Body of pancreas (tissue), 4 donors: ENCODE measurements around the gene RCOR1. TPM values are rescaled to one million over a fixed set of nuclear protein-coding genes. Genes with fewer than 3 reads are reported as not detected.

ENCODE experiments used
- ATAC-seq: fragments of 150-250 bp; one replicate; pipeline ENCODE4 v1.9.1; 2016
- DNase-seq, 4 donors: peaks; one replicate each; pipeline ENCODE4 v3.0.0-alpha.2; 2019
- H3K27ac ChIP-seq, 4 donors: fragments of 200-600 bp; sonication (generic); 1 replicate in 3 of 4; 2 replicates in 1 of 4; pipeline versions ENCODE4 v1.5.1 to v1.6.1; 2016 to 2019; ENCODE audit warnings: mild to moderate bottlenecking in 1 of 4, mixed read lengths in 1 of 4, moderate library complexity in 1 of 4
- H3K27me3 ChIP-seq, 2 donors: fragments of 200-600 bp; sonication (generic); one replicate each; pipeline ENCODE4 v1.6.0; 2016; ENCODE audit warnings: mild to moderate bottlenecking in 1 of 2
- H3K36me3 ChIP-seq, 2 donors: fragments of 200-600 bp; sonication (generic); replicated peaks in 1 of 2; 2 replicates each; pipeline ENCODE4 v1.5.1; 2016; ENCODE audit warnings: low read depth in 2 of 2; ENCODE audit not compliant: insufficient read depth in 1 of 2
- H3K4me1 ChIP-seq: fragments of 200-600 bp; sonication (generic); one replicate; pipeline ENCODE4 v1.6.0; 2016
- H3K4me3 ChIP-seq, 2 donors: fragments of 200-600 bp; sonication (generic); 1 replicate in 1 of 2; 2 replicates in 1 of 2; pipeline ENCODE4 v1.5.1; 2016 to 2019
- H3K9me3 ChIP-seq, 3 donors: fragments of 200-600 bp; sonication (generic); 1 replicate in 2 of 3; 2 replicates in 1 of 3; pipeline ENCODE4 v1.5.1; 2016
- CTCF ChIP-seq, 7 experiments: fragments of 450-650 bp in 4 of 7; fragments of 200-600 bp in 3 of 7; sonication (generic) in 3 of 7; IDR thresholded peaks; one replicate each; pipeline ENCODE4 v1.5.1; 2016 to 2019; ENCODE audit warnings: antibody characterized with exemption in 7 of 7
- POLR2A ChIP-seq, 3 donors: fragments of 450-650 bp; IDR thresholded peaks; one replicate each; pipeline ENCODE4 v1.6.1; 2016; ENCODE audit warnings: antibody characterized with exemption in 3 of 3, mild to moderate bottlenecking in 2 of 3
- WGBS, 2 donors: methylation state at CpG; one replicate each; pipeline ENCODE4 v1.1.5; 2017; 5-methylcytosine and 5-hydroxymethylcytosine counted together
- intact Hi-C: fragments of 100-400 bp; cut with DNase I; formaldehyde crosslinking; loops from one replicate; pipeline ENCODE4 v1.15.1; 2023
- total RNA-seq, 2 donors: library from RNA; depleted of rRNA; stranded (reverse); fragments of >200 nt; gene quantifications; one replicate each; pipeline ENCODE4 v1.1.0, GENCODE V29; 2016

RCOR1 gene
- total RNA-seq, 2 donors from 2014 or later = 6.3 to 6.7 TPM

- Histone ChIP-seq H3K27ac (no peak overlapping the region), H3K9me3 (no peaks in the 10 kb centered on the region), H3K36me3 (no peaks in the 10 kb centered on the region), H3K4me3 (no peak overlapping the region), H3K27me3 (no peaks in the 10 kb centered on the region), H3K4me1 (peaks cover 17% of the 10 kb centered on the region)
- ATAC-seq (no peak), DNase-seq (no peak)
- intact Hi-C loops = no loop called here
- WGBS, 2 donors = 63 to 79% methylated on average over 3 of the region's 3 CpGs
- no peak for TF ChIP-seq POLR2A (IDR thresholded peaks at IDR 0.05)
- no peak for TF ChIP-seq CTCF (IDR thresholded peaks at IDR 0.05)
These were observed 3.6 kb upstream of the RCOR1 start for GRCh38 chr14:102588821-102589220.

- 63 to 64% methylated on average over 12 of the region's 12 CpGs for WGBS, 2 donors
- Histone ChIP-seq H3K4me3 (no peak overlapping the region), H3K9me3 (no peaks in the 10 kb centered on the region), H3K36me3 (no peaks in the 10 kb centered on the region), H3K27ac (no peak overlapping the region), H3K27me3 (no peaks in the 10 kb centered on the region), H3K4me1 (peaks cover 19% of the 10 kb centered on the region)
- ATAC-seq (no peak), DNase-seq (no peak)
- intact Hi-C loops = no loop called here
- TF ChIP-seq POLR2A (IDR thresholded peaks at IDR 0.05) (no peak), CTCF (IDR thresholded peaks at IDR 0.05) (no peak)
These were observed 2.6 kb upstream of the RCOR1 start for GRCh38 chr14:102589761-102590290.

- H3K36me3 ChIP-seq = no peaks in the 10 kb centered on the region
- no peak overlapping the region for H3K4me3 ChIP-seq
- H3K27ac ChIP-seq = peak overlapping the region; percentile 87 to 100 (median 94)
- intact Hi-C loops = no loop called here
- WGBS, 2 donors = 51 to 64% methylated on average over 8 to 13 of the region's 13 CpGs
- ATAC-seq (no peak), DNase-seq (peak; percentile 45 to 65 (median 52))
- H3K4me1 ChIP-seq = peaks cover 19% of the 10 kb centered on the region
- no peaks in the 10 kb centered on the region for H3K9me3 ChIP-seq
- peak; percentile 27 to 54 (median 33) for TF ChIP-seq CTCF (IDR thresholded peaks at IDR 0.05)
- TF ChIP-seq POLR2A (IDR thresholded peaks at IDR 0.05) = peak in 1 of 3 donors; percentile 13
- no peaks in the 10 kb centered on the region for H3K27me3 ChIP-seq
These were observed 1.8 kb upstream of the RCOR1 start for GRCh38 chr14:102590667-102591099.

- Histone ChIP-seq H3K27ac (peak overlapping the region; percentile 87 to 100 (median 94)), H3K9me3 (no peaks in the 10 kb centered on the region), H3K4me3 (peak overlapping the region; percentile 39 to 82), H3K36me3 (no peaks in the 10 kb centered on the region), H3K4me1 (peaks cover 19% of the 10 kb centered on the region), H3K27me3 (no peaks in the 10 kb centered on the region)
- 1 to 9% methylated on average over 5 to 36 of the region's 37 CpGs for WGBS, 2 donors
- ATAC-seq = no peak
- TF ChIP-seq POLR2A (IDR thresholded peaks at IDR 0.05) (peak in 2 of 3 donors; percentile 35 to 52), CTCF (IDR thresholded peaks at IDR 0.05) (no peak)
- intact Hi-C loops = no loop called here
- peak; percentile 34 to 43 (median 39) for DNase-seq
These were observed 991 bp upstream of the RCOR1 start for GRCh38 chr14:102591372-102591943.

GRCh38 chr14:102592763-102593060 is 263 bp downstream of the RCOR1 start:
- 0% methylated on average over 46 of the region's 49 CpGs; no CpG with 5 or more reads in 1 of the 2 donors for WGBS, 2 donors
- DNase-seq = no peak
- peak overlapping the region; percentile 93 to 100 (median 96) for H3K27ac ChIP-seq
- H3K36me3 ChIP-seq = no peaks in the 10 kb centered on the region
- peak; percentile 9 for ATAC-seq
- peak overlapping the region; percentile 76 to 94 for H3K4me3 ChIP-seq
- TF ChIP-seq CTCF (IDR thresholded peaks at IDR 0.05) (no peak), POLR2A (IDR thresholded peaks at IDR 0.05) (no peak)
- H3K9me3 ChIP-seq = no peaks in the 10 kb centered on the region
- H3K4me1 ChIP-seq = peaks cover 19% of the 10 kb centered on the region
- H3K27me3 ChIP-seq = no peaks in the 10 kb centered on the region
- intact Hi-C loops = no loop called here
